Middle frontal gyrus (tissue), 1 donor: ENCODE data around the gene TBXA2R.
"Not testable (repeated sequence)": the region's sequence is repeated elsewhere in the genome, so short reads cannot be mapped to it uniquely, and the experiment has no call there.

Source experiments
- DNase-seq: peaks from one replicate; pipeline ENCODE4 v3.0.0-alpha.2; 2015; ENCODE audit warnings: low spot score; ENCODE audit errors: extremely low spot score

The TBXA2R gene

GRCh38 chr19:3606174-3606689, 443 bp downstream of the TBXA2R start:
- no peak for DNase-seq

GRCh38 chr19:3605770-3606169, 905 bp downstream of the TBXA2R start:
- no peak for DNase-seq

GRCh38 chr19:3605361-3605760, 1.3 kb downstream of the TBXA2R start:
- DNase-seq, result no peak

GRCh38 chr19:3604987-3605343, 1.7 kb downstream of the TBXA2R start:
- DNase-seq, result no peak

GRCh38 chr19:3604227-3604986, 2.3 kb downstream of the TBXA2R start:
- DNase-seq, result no peak

- no peak for DNase-seq
These were observed 3.4 kb downstream of the TBXA2R start for GRCh38 chr19:3603121-3603811.

- no peak for DNase-seq
These were observed 5.7 kb downstream of the TBXA2R start for GRCh38 chr19:3601021-3601420.

- no peak for DNase-seq
These were observed 6.9 kb downstream of the TBXA2R start for GRCh38 chr19:3599776-3600187.

- DNase-seq, result no peak
These were observed 11.1 kb downstream of the TBXA2R start for GRCh38 chr19:3595521-3596061.

- DNase-seq, result no peak
These were observed 13.5 kb downstream of the TBXA2R start for GRCh38 chr19:3593156-3593555.

GRCh38 chr19:3591876-3592613, 14.6 kb downstream of the TBXA2R start:
- no peak for DNase-seq

GRCh38 chr19:3590991-3591659, 15.6 kb downstream of the TBXA2R start:
- no peak for DNase-seq

- DNase-seq, result no peak
These were observed 16.7 kb downstream of the TBXA2R start for GRCh38 chr19:3589949-3590348.

GRCh38 chr19:3589439-3589838, 17.2 kb downstream of the TBXA2R start:
- no peak for DNase-seq

GRCh38 chr19:3586707-3587346, 19.8 kb downstream of the TBXA2R start:
- no peak for DNase-seq

GRCh38 chr19:3586127-3586626, 20.5 kb downstream of the TBXA2R start:
- no peak for DNase-seq

- no peak for DNase-seq
These were observed 21.2 kb downstream of the TBXA2R start, which contains the start of gene GIPC3 for GRCh38 chr19:3585301-3586126. TSS of gene GIPC3 (plus strand) at chr19:3585478. CDS start at chr19:3585598, 120 bp downstream.

- not testable (repeated sequence) for DNase-seq
These were observed 22.5 kb downstream of the TBXA2R start for GRCh38 chr19:3584036-3584802.

- not testable (repeated sequence) for DNase-seq
These were observed 24.9 kb downstream of the TBXA2R start for GRCh38 chr19:3581792-3582191.
